NT2/D1 (cell line): ENCODE measurements around the gene MEA1.

Experiments
- SUZ12 ChIP-seq: IDR thresholded peaks from 2 replicates; pipeline ENCODE4 v1.6.1; 2011; ENCODE audit not compliant: insufficient read length, insufficient read depth; ENCODE audit errors: extremely low read depth
- YY1 ChIP-seq: IDR thresholded peaks from 2 replicates; pipeline ENCODE4 v1.6.1; 2011; ENCODE audit not compliant: insufficient read length, insufficient read depth
- ZNF274 ChIP-seq: IDR thresholded peaks from 2 replicates; pipeline ENCODE4 v1.6.1; 2011; ENCODE audit warnings: mild to moderate bottlenecking, low read depth, low read length

DNA sequence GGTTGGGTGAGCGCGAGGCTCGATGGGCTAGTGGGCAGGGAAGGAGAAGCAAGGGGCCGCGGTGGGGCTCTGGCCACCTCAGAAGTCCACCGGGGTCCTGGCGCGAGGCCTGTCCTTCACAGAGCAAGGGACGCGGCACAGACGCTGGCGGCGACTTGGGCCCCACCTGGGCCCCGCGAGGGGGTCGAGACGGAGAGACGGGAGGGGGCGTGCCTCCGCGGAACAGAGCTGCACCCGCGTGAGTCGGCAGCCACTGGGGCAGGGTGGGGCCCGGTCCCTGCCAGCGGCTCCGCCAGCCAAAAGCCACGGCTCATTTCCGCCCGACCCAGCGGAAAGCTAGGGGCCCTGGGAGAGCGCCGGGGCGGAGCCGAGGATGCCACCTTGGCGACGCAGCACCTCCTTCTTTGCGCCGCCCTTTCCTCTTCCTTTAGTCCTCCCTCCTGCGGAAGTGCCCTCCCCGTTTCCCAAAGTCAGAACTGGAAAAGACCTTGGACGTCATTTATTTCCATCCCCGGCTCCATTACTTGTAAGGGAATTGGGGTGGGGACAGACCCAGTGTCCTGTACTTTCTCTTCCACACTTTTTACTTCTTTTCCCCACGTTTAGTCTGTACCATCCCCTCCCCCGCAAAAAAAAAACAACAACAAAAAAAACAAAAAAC lies 39.9 kb upstream of the MEA1 start, which contains the start of gene CUL7:
- TF ChIP-seq ZNF274 (no peak), SUZ12 (no peak), YY1 (no peak)
